PC-3 (cell line): ENCODE measurements around the gene IZUMO1.

Source experiments
- CTCF ChIP-seq: fragments of 300-600 bp; sonication (generic); conservative IDR thresholded peaks from 2 replicates; pipeline ENCODE4 v1.5.1; 2017; ENCODE audit warnings: antibody characterized with exemption, low read depth, mild to moderate bottlenecking, low read length
- EZH2 ChIP-seq: fragments of 300-600 bp; sonication (generic); IDR thresholded peaks from one replicate; pipeline ENCODE4 v1.6.1; 2017; ENCODE audit warnings: antibody characterized with exemption, mild to moderate bottlenecking, low read length; ENCODE audit not compliant: unreplicated experiment
- EZH2phosphoT487 ChIP-seq: fragments of 300-600 bp; sonication (generic); IDR thresholded peaks from 2 replicates; pipeline ENCODE4 v1.6.1; 2018; ENCODE audit warnings: mild to moderate bottlenecking, antibody characterized with exemption, low read length, borderline replicate concordance

- TF ChIP-seq CTCF, result no peak
- no peak for TF ChIP-seq EZH2phosphoT487
- no peak for TF ChIP-seq EZH2
Observed at GRCh38 chr19:48777720-48778119, 31.0 kb upstream of the IZUMO1 start.
